Panc1 (cell line): ENCODE results near the gene PRR30.

Experiments used
- POLR2AphosphoS5 ChIP-seq: IDR thresholded peaks from 2 replicates; pipeline ENCODE4 v1.6.1; 2012; ENCODE audit warnings: mild to moderate bottlenecking, low read depth, low read length, moderate library complexity
- SIN3A ChIP-seq: IDR thresholded peaks from 2 replicates; pipeline ENCODE4 v1.6.1; 2012; ENCODE audit warnings: low read depth, mild to moderate bottlenecking, low read length, moderate library complexity, borderline replicate concordance; ENCODE audit not compliant: insufficient read depth
- TCF7L2 ChIP-seq: IDR thresholded peaks from 2 replicates; pipeline ENCODE4 v1.6.1; 2011; ENCODE audit warnings: mild to moderate bottlenecking, low read depth, low read length, inconsistent platforms
- TF ChIP-seq, protein P1 (sequence below): fragments of 450-650 bp; IDR thresholded peaks from 2 replicates; pipeline ENCODE4 v1.5.1; 2017; ENCODE audit warnings: mild to moderate bottlenecking
- TF ChIP-seq, protein P2 (sequence below), 2 experiments: IDR thresholded peaks; 2 replicates each; pipeline ENCODE4 v1.6.1; 2011 to 2012; ENCODE audit warnings: low read depth in 2 of 2, control low read depth in 1 of 2, low read length in 1 of 2, mild to moderate bottlenecking in 1 of 2, moderate library complexity in 1 of 2; ENCODE audit not compliant: insufficient read depth in 1 of 2

DNA sequence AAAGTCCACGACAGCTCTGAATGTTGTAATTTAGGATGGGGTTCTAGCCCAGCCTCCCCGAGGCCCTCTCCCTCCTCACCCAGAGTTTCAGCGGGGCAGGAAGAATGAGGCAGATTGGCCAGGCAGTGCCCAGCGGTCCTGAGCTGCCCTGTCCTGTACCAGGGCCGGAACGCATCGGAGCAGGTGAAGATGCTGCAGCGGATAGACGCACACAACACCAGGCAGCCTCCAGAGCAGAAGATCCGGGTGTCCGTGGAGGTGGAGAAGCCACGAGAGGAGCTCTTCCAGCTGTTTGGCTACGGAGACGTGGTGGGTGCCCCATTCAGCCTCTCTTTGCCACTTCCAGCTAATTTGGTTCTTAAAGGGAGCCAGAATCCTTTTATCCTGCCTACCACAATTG, 41.9 kb downstream of the PRR30 start:
- TF ChIP-seq, protein P1, sequence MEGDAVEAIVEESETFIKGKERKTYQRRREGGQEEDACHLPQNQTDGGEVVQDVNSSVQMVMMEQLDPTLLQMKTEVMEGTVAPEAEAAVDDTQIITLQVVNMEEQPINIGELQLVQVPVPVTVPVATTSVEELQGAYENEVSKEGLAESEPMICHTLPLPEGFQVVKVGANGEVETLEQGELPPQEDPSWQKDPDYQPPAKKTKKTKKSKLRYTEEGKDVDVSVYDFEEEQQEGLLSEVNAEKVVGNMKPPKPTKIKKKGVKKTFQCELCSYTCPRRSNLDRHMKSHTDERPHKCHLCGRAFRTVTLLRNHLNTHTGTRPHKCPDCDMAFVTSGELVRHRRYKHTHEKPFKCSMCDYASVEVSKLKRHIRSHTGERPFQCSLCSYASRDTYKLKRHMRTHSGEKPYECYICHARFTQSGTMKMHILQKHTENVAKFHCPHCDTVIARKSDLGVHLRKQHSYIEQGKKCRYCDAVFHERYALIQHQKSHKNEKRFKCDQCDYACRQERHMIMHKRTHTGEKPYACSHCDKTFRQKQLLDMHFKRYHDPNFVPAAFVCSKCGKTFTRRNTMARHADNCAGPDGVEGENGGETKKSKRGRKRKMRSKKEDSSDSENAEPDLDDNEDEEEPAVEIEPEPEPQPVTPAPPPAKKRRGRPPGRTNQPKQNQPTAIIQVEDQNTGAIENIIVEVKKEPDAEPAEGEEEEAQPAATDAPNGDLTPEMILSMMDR: no peak
- TF ChIP-seq, protein P2, sequence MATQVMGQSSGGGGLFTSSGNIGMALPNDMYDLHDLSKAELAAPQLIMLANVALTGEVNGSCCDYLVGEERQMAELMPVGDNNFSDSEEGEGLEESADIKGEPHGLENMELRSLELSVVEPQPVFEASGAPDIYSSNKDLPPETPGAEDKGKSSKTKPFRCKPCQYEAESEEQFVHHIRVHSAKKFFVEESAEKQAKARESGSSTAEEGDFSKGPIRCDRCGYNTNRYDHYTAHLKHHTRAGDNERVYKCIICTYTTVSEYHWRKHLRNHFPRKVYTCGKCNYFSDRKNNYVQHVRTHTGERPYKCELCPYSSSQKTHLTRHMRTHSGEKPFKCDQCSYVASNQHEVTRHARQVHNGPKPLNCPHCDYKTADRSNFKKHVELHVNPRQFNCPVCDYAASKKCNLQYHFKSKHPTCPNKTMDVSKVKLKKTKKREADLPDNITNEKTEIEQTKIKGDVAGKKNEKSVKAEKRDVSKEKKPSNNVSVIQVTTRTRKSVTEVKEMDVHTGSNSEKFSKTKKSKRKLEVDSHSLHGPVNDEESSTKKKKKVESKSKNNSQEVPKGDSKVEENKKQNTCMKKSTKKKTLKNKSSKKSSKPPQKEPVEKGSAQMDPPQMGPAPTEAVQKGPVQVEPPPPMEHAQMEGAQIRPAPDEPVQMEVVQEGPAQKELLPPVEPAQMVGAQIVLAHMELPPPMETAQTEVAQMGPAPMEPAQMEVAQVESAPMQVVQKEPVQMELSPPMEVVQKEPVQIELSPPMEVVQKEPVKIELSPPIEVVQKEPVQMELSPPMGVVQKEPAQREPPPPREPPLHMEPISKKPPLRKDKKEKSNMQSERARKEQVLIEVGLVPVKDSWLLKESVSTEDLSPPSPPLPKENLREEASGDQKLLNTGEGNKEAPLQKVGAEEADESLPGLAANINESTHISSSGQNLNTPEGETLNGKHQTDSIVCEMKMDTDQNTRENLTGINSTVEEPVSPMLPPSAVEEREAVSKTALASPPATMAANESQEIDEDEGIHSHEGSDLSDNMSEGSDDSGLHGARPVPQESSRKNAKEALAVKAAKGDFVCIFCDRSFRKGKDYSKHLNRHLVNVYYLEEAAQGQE (IDR thresholded peaks at IDR 0.05; ENCODE audit: insufficient read depth in 1 of 2, low read depth in 2 of 2, low read length in 1 of 2): no peak
- TF ChIP-seq POLR2AphosphoS5 (no peak), TCF7L2 (no peak), SIN3A (no peak)
